Measurements from ENCODE around the gene TMEM238L.

TMEM238L gene

DNA sequence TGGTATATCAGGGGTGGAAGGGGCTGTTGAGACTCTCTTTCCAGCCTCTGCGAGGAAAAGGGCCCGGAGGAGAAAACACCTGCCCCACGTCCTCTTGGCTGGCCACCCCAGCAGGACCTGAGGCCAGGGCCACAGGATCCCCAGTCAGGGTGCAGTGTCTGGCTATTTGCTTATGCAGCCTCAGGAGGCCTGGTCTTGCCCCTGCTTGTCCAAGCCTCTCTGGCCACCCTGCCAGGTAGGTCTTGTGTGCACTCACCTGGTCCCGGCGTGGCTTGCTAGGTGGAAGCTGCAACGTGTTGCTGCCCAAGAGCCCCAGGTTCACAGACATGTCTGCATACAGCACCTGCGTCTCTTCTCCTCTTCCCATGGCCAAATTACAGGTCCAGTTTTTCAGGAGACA is 549 bp downstream of the TMEM238L start:
- DNase-seq = no peak

- no peak for DNase-seq
These were observed 1.2 kb downstream of the TMEM238L start for GRCh38 chr17:10802496-10803284.

- no peak for DNase-seq
These were observed 4.5 kb downstream of the TMEM238L start for GRCh38 chr17:10799407-10799806.

GRCh38 chr17:10798910-10799309 is 5.0 kb downstream of the TMEM238L start:
- DNase-seq = no peak

GRCh38 chr17:10798332-10798749 is 5.6 kb downstream of the TMEM238L start:
- no peak for DNase-seq

DNA sequence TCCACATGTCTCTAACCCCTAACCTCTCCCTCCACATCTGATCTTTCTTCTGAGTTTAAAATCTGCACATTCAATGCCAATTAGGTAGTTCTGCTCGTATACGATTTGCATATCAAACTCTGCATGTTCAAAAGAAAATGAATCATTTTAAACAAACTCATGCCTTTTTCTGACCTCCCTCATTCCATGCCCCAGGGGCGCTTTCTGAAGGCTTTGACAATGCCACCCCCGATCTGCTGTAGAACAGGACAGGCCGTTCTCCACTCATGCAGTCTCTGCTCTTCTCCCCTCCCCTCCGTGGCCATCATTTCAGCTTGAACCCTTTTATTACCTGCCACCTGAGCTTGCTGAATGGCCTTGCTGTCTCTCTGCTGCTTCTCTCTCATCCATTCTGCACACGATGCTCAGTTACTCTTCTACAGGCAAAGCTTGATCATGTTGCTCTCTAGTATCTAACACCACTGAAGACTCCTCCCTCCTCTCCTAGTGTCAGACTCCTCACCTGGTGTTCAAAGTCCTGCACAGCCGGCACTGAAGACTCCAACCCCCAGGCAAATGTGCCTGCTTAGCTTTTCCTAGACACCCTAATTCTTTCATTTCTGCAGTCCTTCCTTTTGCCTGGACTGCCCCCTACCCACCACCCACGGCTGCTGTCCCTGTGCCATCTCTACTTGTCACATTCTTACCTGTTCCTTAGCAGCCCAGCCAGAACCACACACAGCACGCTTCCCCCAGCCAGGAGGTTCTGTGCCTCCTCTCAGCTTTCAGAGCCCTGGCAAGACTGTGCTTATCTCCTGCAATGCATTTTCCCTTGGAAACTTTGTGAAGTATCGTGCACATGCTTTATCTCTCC is 6.2 kb downstream of the TMEM238L start:
- DNase-seq = no peak

DNA sequence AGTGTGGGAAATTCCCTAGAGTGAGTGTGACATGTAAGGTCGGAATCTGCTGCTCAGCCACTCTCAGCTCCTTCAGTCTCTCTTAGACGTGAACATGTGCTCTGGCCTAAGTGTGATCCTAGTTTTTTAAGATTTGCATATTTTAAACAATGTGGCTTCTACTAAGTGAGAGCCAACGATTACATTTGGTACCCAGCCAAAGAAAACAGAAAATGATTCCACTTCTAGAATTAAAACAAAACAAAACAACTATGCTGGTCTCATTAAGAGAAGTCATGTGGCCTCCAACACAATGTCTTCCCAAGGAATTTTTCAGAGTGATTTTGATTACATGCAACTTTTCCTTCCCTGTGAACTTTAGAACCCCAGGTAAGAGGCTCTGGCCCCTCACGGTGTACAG is 10.1 kb downstream of the TMEM238L start:
- DNase-seq = no peak

- no peak for DNase-seq
These were observed 10.6 kb downstream of the TMEM238L start for GRCh38 chr17:10793256-10793655.

GRCh38 chr17:10792151-10792550 is 11.7 kb downstream of the TMEM238L start:
- DNase-seq = peak; percentile 2

DNA sequence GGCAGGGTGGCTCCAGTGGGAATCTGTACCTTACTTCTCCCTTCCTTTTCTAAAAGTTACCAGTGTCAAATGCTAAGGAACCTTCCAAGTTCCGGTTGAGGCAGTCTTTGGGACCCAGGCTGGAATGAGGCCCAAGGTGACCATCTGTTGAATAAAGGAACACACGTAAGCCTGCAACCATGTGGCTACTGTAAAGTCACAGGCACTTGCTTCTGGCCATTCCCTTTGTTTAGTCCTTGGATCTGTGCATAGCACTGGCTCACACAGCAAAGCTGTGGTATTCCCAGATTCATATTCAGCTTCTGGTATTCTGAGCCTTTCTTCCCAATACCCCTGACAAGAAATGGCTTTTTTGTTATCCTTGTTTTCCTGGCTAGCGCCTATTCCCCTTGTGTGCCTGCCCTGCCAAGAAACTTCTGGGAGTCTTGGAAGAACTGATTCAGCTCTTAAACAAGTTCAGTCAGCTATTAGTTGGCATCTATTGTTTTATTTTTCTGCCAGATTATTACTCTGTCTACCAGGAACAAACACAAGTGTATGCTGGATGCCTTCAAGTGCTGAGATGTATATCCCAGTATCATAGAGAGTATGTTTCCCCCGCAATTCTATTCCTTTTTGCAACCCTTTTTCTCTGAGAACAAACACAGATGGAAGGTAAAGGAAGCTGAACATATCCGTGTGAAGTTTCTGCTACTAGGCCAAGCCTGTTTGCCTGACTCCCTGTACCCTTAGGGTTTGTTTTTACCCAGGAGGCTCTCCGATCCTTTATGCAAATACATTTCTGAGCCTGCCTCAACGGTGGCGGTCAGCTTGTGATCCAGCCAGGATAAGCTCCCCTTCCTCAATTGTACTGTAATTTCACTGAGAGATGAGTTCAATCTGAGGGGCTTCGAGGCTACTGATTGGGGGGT is 13.2 kb downstream of the TMEM238L start:
- no peak for DNase-seq

GRCh38 chr17:10789694-10790271 is 14.1 kb downstream of the TMEM238L start:
- DNase-seq = no peak

DNA sequence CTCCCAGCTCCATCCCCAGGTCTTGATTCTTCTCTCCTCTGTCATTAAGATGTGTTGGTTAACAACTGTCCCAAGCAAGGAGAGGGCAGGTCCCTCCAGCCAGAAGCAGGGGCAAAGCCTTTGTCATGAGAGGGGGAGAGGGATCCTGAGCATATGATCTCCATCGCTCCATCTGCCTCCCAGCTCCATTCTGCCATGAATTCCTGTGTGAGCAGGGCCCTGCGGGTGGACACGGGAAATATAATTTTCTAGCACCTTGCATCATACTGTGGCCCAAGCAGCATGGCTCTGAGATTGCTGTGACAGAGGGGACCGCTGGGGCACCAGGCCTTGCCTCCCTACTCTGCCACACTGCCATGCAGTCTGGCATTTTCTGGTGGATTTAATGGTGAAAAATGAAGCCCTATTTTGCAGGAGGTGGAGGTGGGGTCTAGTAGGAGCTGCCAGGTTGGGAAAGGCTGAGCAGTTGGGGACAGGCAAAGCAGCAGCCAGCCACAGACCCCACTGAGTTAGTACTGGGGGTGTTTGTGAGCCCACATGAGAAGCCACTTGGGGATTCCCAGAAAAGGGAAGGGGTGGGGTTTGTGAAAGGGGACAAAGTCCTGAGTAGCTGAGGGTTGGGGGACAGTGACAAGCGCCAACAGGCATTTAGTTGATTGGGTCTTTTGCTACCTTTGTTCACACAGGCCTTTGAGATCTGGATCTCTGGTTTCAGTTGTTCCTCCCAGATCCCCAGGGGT is 16.4 kb downstream of the TMEM238L start:
- no peak for DNase-seq

DNA sequence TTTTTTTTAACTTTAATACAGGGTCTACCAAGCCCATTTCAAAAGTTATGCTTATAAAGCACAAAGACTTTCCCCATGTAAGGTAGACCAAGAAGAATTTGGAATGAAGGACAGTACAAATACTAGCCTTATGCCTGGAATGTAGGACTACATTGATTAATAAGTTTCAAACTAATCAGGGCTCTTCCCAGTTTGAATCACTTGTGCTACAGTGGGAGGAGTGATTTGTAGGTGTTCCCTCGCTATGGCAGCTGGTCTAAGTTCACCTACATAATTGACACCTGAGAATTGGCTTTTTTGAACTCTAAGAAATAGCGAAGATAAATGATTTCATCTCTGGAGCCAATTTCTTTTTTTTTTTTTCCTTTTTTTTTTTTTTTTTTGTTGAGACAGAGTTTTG is 18.6 kb downstream of the TMEM238L start:
- DNase-seq = no peak

DNA sequence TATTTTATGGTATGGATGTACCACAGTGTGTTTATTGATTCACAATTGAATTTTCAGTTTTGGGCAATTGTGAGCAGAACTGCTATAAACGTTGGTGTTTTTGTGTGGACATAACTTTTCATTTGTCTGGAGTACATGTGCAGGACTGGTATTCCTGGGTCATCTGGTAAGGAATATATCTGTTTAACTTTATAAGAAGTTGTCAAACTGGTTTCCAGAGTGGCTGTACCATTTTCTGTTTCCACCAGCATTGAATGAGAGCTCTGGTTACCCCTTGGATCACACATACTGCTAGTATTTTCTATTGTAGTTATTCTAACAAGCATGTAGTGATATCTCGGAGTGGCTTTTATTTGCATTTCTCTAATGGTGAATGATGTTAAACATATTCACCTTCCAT is 24.3 kb downstream of the TMEM238L start:
- DNase-seq = no peak

- no peak for DNase-seq
These were observed 26.0 kb downstream of the TMEM238L start for GRCh38 chr17:10777890-10778289.

DNA sequence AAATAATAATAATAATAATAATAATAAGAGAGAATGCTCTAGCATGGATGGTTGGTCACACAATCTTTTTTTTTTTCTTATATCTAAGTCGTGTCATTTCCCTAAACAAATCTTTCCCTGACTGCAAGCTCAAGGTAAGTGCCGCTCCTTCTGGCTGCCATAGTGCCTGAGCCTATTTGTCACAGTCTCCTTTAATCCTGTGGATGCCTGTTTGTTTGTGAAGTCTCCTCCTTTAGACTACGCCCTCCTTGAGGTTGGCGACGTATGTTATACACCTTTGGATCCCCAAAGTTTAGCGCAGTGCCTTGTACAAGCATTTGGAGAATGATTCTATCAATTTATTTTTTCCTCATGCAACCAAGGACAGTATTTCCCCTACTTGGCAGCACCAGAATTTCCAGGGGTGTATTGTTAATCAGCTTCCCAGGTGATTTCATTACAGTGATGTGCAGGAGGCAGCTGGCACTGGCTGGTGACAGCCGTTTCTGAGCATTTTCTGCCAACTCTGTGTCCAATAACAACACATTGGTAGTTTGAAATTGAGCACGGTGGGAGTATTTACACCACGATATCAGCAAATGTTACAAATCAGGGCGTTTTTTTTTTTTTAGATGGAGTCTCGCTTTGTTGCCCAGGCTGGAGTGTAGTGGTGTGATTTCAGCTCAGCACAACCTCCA is 26.6 kb downstream of the TMEM238L start:
- no peak for DNase-seq

DNA sequence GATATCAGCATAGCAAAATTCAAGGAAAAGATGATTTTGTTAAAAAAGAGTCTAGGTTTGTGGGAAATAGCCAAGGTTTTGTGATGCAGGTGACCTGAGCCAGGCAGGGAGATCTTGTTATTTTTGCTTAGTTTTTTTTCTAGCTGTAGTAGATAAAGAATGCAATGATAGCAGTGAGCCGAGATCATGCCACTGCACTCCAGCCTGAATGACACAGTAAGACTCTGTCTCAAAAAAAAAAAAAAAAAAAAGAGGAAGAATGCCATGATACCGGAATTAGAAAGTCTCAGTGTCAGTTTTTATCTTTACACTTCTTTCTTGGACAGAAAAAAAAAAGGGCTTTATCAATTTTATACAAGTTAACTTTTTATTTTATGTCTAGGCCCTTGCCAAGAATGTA is 27.5 kb downstream of the TMEM238L start:
- DNase-seq = no peak

DNA sequence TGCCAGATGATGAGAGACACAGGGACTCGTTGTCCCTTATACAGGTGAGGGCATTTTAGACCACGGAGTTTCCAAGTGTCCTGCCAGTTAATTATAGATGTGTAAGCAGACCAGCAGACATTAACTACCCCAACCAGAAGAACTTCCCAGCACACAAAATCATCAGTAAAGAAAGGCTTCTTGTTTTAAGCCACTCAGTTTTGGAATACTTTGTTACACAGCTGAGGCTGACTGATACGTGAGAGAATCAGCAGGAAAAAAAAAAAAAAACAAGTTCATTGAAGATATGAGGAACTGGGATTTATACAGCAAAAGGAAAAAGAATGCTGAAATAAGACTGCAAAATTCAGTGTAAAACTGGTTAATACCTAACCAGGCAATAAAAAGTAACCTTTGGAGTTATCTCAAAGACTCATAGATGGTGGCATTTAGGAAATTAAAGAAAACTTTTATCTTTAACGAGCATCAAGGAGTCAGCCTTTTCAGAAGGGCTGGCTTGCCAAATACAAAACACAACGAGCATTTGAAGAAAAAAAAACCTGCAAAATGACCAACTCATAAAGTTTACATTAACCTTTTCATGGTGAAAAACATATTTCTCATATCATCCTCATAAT is 28.1 kb downstream of the TMEM238L start:
- DNase-seq = no peak

DNA sequence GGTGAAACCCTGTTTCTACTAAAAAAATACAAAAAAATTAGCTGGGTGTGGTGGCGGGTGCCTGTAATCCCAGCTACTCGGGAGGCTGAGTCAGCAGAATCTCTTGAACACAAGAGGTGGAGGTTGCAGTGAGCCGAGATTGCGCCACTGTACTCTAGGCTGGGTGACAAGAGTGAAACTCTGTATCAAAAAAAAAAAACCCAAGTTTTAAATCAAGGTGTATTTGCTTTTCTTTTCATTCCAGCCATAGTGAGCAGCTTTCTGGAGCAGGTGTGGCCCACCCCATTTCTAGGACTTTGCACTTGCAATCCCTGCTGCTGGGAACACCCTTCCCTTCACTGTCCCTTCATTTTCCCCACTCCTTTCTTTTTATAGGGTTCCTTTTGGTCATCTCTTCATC is 28.8 kb downstream of the TMEM238L start:
- DNase-seq = no peak

DNA sequence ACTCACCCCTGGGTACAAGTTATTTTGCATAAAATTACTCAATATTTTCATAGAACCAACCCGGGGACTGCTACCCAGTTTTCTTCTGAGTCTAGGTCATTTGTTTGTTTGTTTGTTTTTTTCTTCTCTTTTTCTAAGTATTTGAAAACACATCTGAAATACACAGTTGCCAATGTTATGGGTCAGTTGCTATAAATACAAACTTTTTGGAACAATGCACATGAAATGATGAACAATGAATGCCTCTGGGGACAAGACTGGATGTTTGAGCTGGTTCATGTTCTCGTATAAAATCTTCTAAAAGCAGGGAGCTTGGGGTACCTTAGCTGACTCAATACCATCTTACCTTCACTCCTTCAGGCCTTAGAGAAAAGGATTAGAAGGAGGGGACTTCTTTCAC is 30.5 kb downstream of the TMEM238L start:
- DNase-seq = no peak

Data from activated CD4-positive, alpha-beta T cell treated with anti-CD3 and anti-CD28 coated beads, Interleukin-2, amount 50 U/mL, for 16 hours (primary cell).